Mammary epithelial cell (primary cell): Measurements from ENCODE around the gene FBLIM1.

ENCODE experiments used
- CTCF ChIP-seq, 2 donors: IDR thresholded peaks in 1 of 2; conservative IDR thresholded peaks in 1 of 2; 2 replicates each; pipeline ENCODE4 v1.5.1; 2011 to 2012; ENCODE audit warnings: inconsistent platforms in 2 of 2, low read length in 2 of 2, mild to moderate bottlenecking in 2 of 2, control low read depth in 1 of 2, low read depth in 1 of 2; ENCODE audit not compliant: insufficient read depth in 1 of 2; ENCODE audit errors: extremely low read depth in 1 of 2
- EZH2 ChIP-seq: IDR thresholded peaks from 2 replicates; pipeline ENCODE4 v1.6.1; 2012; ENCODE audit warnings: low read length, inconsistent platforms, borderline replicate concordance

- TF ChIP-seq CTCF (conservative IDR thresholded peaks at IDR 0.05 in 1 of 2, IDR thresholded peaks at IDR 0.05 in 1 of 2; ENCODE audit: extremely low read depth in 1 of 2, insufficient read depth in 1 of 2, low read depth in 1 of 2, low read length in 2 of 2) (no peak), EZH2 (no peak)
Measured at GRCh38 chr1:15765495-15766194, 7.0 kb downstream of the FBLIM1 start.
